ENCODE results near the gene OR8S1.

- TF ChIP-seq CTCF (IDR thresholded peaks at IDR 0.05; ENCODE audit: insufficient read depth, low read length, poor library complexity, severe bottlenecking) (no peak), EZH2phosphoT487 (conservative IDR thresholded peaks at IDR 0.05; ENCODE audit: low read length) (no peak)
Measured at GRCh38 chr12:48525332-48525731, at the start of gene OR8S1.

All from SU-DHL-6 (cell line).